SU-DHL-6 (cell line): ENCODE results near the gene UPF3A.

Source experiments
- CTCF ChIP-seq: fragments of 200-600 bp; sonication (generic); IDR thresholded peaks from one replicate; pipeline ENCODE4 v1.5.1; 2017; ENCODE audit warnings: antibody characterized with exemption, mild to moderate bottlenecking, low read length, moderate library complexity; ENCODE audit not compliant: insufficient read depth, poor library complexity, severe bottlenecking
- EZH2phosphoT487 ChIP-seq: fragments of 200-600 bp; sonication (generic), shearing (Covaris generic); conservative IDR thresholded peaks from 2 replicates; pipeline ENCODE4 v1.6.1; 2018; ENCODE audit warnings: mild to moderate bottlenecking, antibody characterized with exemption, low read length, moderate library complexity, mixed read lengths

GRCh38 chr13:114303700-114304327 lies 22.4 kb downstream of the UPF3A start:
- TF ChIP-seq EZH2phosphoT487, result no peak
- TF ChIP-seq CTCF, result no peak
